Hepatocyte (in vitro differentiated cells): Measurements from ENCODE around the gene ACIN1. TPM values are rescaled to one million over a fixed set of nuclear protein-coding genes. Genes with fewer than 3 reads are reported as not detected.

Experiments
- DNase-seq: peaks from one replicate; pipeline ENCODE4 v3.0.0-alpha.2; 2016; ENCODE audit warnings: low spot score
- H2AFZ ChIP-seq: fragments of 200-600 bp; sonication (generic); 2 replicates; pipeline ENCODE4 v1.6.0; 2016; ENCODE audit warnings: antibody characterized with exemption, mild to moderate bottlenecking
- H3K27ac ChIP-seq: fragments of 200-600 bp; sonication (generic); 2 replicates; pipeline ENCODE4 v1.5.1; 2016; ENCODE audit warnings: mild to moderate bottlenecking
- H3K27me3 ChIP-seq: fragments of 200-600 bp; sonication (generic); 2 replicates; pipeline ENCODE4 v1.6.1; 2016
- H3K36me3 ChIP-seq: fragments of 200-600 bp; sonication (generic); replicated peaks from 2 replicates; pipeline ENCODE4 v1.5.1; 2016; ENCODE audit warnings: low read depth; ENCODE audit not compliant: insufficient read depth
- H3K4me1 ChIP-seq: fragments of 200-600 bp; sonication (generic); 2 replicates; pipeline ENCODE4 v1.5.1; 2016; ENCODE audit warnings: mild to moderate bottlenecking, moderate library complexity; ENCODE audit not compliant: insufficient read depth
- H3K4me2 ChIP-seq: fragments of 200-600 bp; sonication (generic); 2 replicates; pipeline ENCODE4 v1.6.0; 2016
- H3K4me3 ChIP-seq: fragments of 200-600 bp; sonication (generic); 2 replicates; pipeline ENCODE4 v1.5.1; 2016; ENCODE audit warnings: mild to moderate bottlenecking
- H3K79me2 ChIP-seq: fragments of 200-600 bp; sonication (generic); 2 replicates; pipeline ENCODE4 v1.6.0; 2017; ENCODE audit warnings: mild to moderate bottlenecking
- H3K9me2 ChIP-seq: fragments of 200-600 bp; sonication (generic); replicated peaks from 2 replicates; pipeline ENCODE4 v1.6.0; 2017; ENCODE audit warnings: mild to moderate bottlenecking; ENCODE audit not compliant: insufficient read depth
- H3K9me3 ChIP-seq: fragments of 200-600 bp; sonication (generic); 2 replicates; pipeline ENCODE4 v1.5.1; 2016; ENCODE audit warnings: low read depth, mild to moderate bottlenecking
- H4K20me1 ChIP-seq: fragments of 200-600 bp; sonication (generic); 2 replicates; pipeline ENCODE4 v1.6.0; 2016; ENCODE audit warnings: mild to moderate bottlenecking; ENCODE audit not compliant: insufficient read depth, poor library complexity, severe bottlenecking
- EZH2 ChIP-seq: fragments of 200-600 bp; sonication (generic); IDR thresholded peaks from 2 replicates; pipeline ENCODE4 v1.6.1; 2016; ENCODE audit warnings: antibody characterized with exemption, mild to moderate bottlenecking, borderline replicate concordance
- EZH2phosphoT487 ChIP-seq: fragments of 200-600 bp; sonication (generic); IDR thresholded peaks from one replicate; pipeline ENCODE4 v1.6.1; 2018; ENCODE audit warnings: antibody characterized with exemption, mild to moderate bottlenecking, low read depth, moderate library complexity; ENCODE audit not compliant: unreplicated experiment, severe bottlenecking
- WGBS: methylation state at CpG from one replicate; pipeline ENCODE4 v1.1.6; 2016; ENCODE audit warnings: low lambda C conversion rate; ENCODE audit errors: missing lambda C conversion rate; 5-methylcytosine and 5-hydroxymethylcytosine counted together
- polyA plus RNA-seq: library from polyadenylated mRNA; unstranded; fragments of >200 nt; fragmentation: Nextera tagmentation; extraction: Ambion mirVana; gene quantifications from 2 replicates; pipeline ENCODE4 v1.2.1, GENCODE V29; 2016
- total RNA-seq: library from RNA; depleted of rRNA; stranded (reverse); fragments of >200 nt; gene quantifications from 2 replicates; pipeline ENCODE4 v1.2.3, GENCODE V29; 2014
- TF ChIP-seq, protein P1 (sequence below): fragments of 200-600 bp; sonication (generic); IDR thresholded peaks from 2 replicates; pipeline ENCODE4 v1.5.1; 2016; ENCODE audit warnings: antibody characterized with exemption, mild to moderate bottlenecking; ENCODE audit not compliant: poor library complexity

The ACIN1 gene
- total and polyA plus RNA-seq, 2 experiments from 2014 or later, result 44.3 to 108 TPM

GRCh38 chr14:23033251-23033727 is 61.6 kb downstream of the ACIN1 start:
- Histone ChIP-seq H3K9me2 (no peaks in the 10 kb centered on the region), H3K4me3 (peak overlapping the region; percentile 42), H3K4me2 (peak overlapping the region; percentile 85), H3K79me2 (peaks cover 51% of the 10 kb centered on the region), H3K4me1 (peaks cover 11% of the 10 kb centered on the region), H3K27me3 (no peaks in the 10 kb centered on the region), H3K36me3 (no peaks in the 10 kb centered on the region), H2AFZ (no peak overlapping the region), H4K20me1 (no peaks in the 10 kb centered on the region), H3K27ac (no peak overlapping the region), H3K9me3 (no peaks in the 10 kb centered on the region)
- no peak for TF ChIP-seq EZH2phosphoT487
- no peak for TF ChIP-seq EZH2
- TF ChIP-seq, protein P1, sequence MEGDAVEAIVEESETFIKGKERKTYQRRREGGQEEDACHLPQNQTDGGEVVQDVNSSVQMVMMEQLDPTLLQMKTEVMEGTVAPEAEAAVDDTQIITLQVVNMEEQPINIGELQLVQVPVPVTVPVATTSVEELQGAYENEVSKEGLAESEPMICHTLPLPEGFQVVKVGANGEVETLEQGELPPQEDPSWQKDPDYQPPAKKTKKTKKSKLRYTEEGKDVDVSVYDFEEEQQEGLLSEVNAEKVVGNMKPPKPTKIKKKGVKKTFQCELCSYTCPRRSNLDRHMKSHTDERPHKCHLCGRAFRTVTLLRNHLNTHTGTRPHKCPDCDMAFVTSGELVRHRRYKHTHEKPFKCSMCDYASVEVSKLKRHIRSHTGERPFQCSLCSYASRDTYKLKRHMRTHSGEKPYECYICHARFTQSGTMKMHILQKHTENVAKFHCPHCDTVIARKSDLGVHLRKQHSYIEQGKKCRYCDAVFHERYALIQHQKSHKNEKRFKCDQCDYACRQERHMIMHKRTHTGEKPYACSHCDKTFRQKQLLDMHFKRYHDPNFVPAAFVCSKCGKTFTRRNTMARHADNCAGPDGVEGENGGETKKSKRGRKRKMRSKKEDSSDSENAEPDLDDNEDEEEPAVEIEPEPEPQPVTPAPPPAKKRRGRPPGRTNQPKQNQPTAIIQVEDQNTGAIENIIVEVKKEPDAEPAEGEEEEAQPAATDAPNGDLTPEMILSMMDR, result no peak
- 91% methylated on average over 10 of the region's 10 CpGs for WGBS
- no peak for DNase-seq

DNA sequence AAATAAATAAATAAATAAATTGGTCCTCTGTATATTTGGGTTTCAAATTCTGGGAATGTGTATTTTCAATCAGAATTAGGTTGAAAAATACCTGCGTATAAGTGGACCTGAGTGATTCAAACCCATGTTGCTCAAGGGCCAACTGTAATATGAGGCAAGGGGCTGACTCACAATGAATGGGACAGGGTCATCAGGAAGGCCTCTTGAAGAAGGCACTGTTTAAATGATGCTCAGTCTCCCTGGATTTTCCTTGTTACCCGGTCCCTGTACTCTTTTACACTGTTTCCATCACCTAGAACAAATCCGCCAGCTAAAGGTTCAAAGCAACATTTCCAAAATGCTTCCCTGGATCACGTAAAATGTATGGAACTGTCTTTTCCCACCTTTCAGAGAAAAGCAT is 64.0 kb downstream of the ACIN1 start:
- Histone ChIP-seq H4K20me1 (no peaks in the 10 kb centered on the region), H3K36me3 (no peaks in the 10 kb centered on the region), H3K79me2 (peaks cover 51% of the 10 kb centered on the region), H2AFZ (no peak overlapping the region), H3K4me3 (no peak overlapping the region), H3K4me1 (peaks cover 11% of the 10 kb centered on the region), H3K9me2 (no peaks in the 10 kb centered on the region), H3K4me2 (no peak overlapping the region), H3K27me3 (no peaks in the 10 kb centered on the region), H3K27ac (no peak overlapping the region), H3K9me3 (no peaks in the 10 kb centered on the region)
- DNase-seq, result no peak
- no peak for TF ChIP-seq EZH2
- no peak for TF ChIP-seq EZH2phosphoT487
- TF ChIP-seq, protein P1, result no peak
- 100% methylated on average over 4 of the region's 4 CpGs for WGBS

- Histone ChIP-seq H3K4me3 (no peak overlapping the region), H4K20me1 (no peaks in the 10 kb centered on the region), H3K79me2 (peaks cover 44% of the 10 kb centered on the region), H3K36me3 (peaks cover 3% of the 10 kb centered on the region), H3K4me2 (no peak overlapping the region), H3K9me3 (no peaks in the 10 kb centered on the region), H3K4me1 (peaks cover 19% of the 10 kb centered on the region), H3K27ac (no peak overlapping the region), H3K27me3 (no peaks in the 10 kb centered on the region), H3K9me2 (no peaks in the 10 kb centered on the region), H2AFZ (no peak overlapping the region)
- no peak for DNase-seq
- WGBS, result 98% methylated on average over 2 of the region's 2 CpGs
- TF ChIP-seq, protein P1, result no peak
- no peak for TF ChIP-seq EZH2phosphoT487
- TF ChIP-seq EZH2, result no peak
Measured at GRCh38 chr14:23028799-23029198, 66.1 kb downstream of the ACIN1 start.
